Stomach (tissue), 9 donors: Measurements from ENCODE around the gene R3HDM4. TPM values are rescaled to one million over a fixed set of nuclear protein-coding genes. Genes with fewer than 3 reads are reported as not detected.

Experiments used
- DNase-seq, 2 donors: peaks; one replicate each; pipeline versions ENCODE4 v3.0.0 to v3.0.0-alpha.2; 2013 to 2019
- H3K27ac ChIP-seq, 5 donors: fragments of 200-600 bp in 4 of 5; sonication (generic) in 4 of 5; one replicate each; pipeline ENCODE4 v1.5.1; 2013 to 2019; ENCODE audit warnings: mild to moderate bottlenecking in 1 of 5, moderate library complexity in 1 of 5
- H3K27me3 ChIP-seq, 3 donors: fragments of 200-600 bp; sonication (generic); one replicate each; pipeline ENCODE4 v1.5.1; 2017 to 2019; ENCODE audit warnings: mixed run types in 1 of 3
- H3K36me3 ChIP-seq, 4 donors: fragments of 200-600 bp; sonication (generic); 1 replicate in 3 of 4; 2 replicates in 1 of 4; pipeline ENCODE4 v1.5.1; 2016 to 2019
- H3K4me1 ChIP-seq, 4 donors: fragments of 200-600 bp; sonication (generic); one replicate each; pipeline ENCODE4 v1.5.1; 2016 to 2019
- H3K4me3 ChIP-seq, 4 donors: fragments of 200-600 bp; sonication (generic) in 3 of 4; one replicate each; pipeline ENCODE4 v1.5.1; 2016 to 2019; ENCODE audit warnings: mild to moderate bottlenecking in 1 of 4
- H3K9me3 ChIP-seq, 4 donors: fragments of 200-600 bp; sonication (generic); one replicate each; pipeline ENCODE4 v1.5.1; 2016 to 2019
- EP300 ChIP-seq: sonication (generic); formaldehyde crosslinking; IDR thresholded peaks from one replicate; pipeline ENCODE4 v1.6.1; 2017; ENCODE audit warnings: antibody characterized with exemption
- POLR2A ChIP-seq, 4 donors: fragments of 450-650 bp; IDR thresholded peaks; one replicate each; pipeline ENCODE4 v1.6.1; 2016; ENCODE audit warnings: antibody characterized with exemption in 4 of 4, control low read depth in 2 of 4, mild to moderate bottlenecking in 1 of 4, moderate library complexity in 1 of 4
- POLR2AphosphoS5 ChIP-seq, 3 donors: sonication (generic); formaldehyde crosslinking; IDR thresholded peaks; one replicate each; pipeline ENCODE4 v1.6.1; 2016; ENCODE audit warnings: antibody characterized with exemption in 3 of 3
- WGBS, 5 donors: extraction: QIAGEN DNeasy Blood & Tissue Kit in 3 of 5; methylation state at CpG; one replicate each; pipeline versions ENCODE4 v1.1.5 to v1.1.7; 2013 to 2018; 5-methylcytosine and 5-hydroxymethylcytosine counted together
- intact Hi-C: fragments of 100-400 bp; cut with DNase I; formaldehyde crosslinking; loops from one replicate; pipeline ENCODE4 v1.15.1; 2023; ENCODE audit warnings: low total_unique reads
- polyA plus RNA-seq, 3 donors: library from polyadenylated mRNA; stranded (reverse); fragments of 200-250 nt; gene quantifications; one replicate each; pipeline ENCODE4 v1.2.3, GENCODE V29; 2013
- total RNA-seq, 5 donors: library from RNA; depleted of rRNA; stranded (reverse); fragments of >200 nt; gene quantifications; one replicate each; pipeline versions ENCODE4 v1.1.0 to v1.2.3, GENCODE V29; 2014 to 2016
- TF ChIP-seq, protein P1 (sequence below), 7 experiments: fragments of 450-650 bp in 4 of 7; fragments of 200-600 bp in 3 of 7; sonication (generic) in 3 of 7; IDR thresholded peaks; one replicate each; pipeline ENCODE4 v1.5.1; 2016 to 2019; ENCODE audit warnings: antibody characterized with exemption in 7 of 7, control low read depth in 2 of 7, mild to moderate bottlenecking in 1 of 7
- donor health status: healthy with polysubstance abuse.
- donor health status: Bipolar disorder and iron deficiency.
- donor health status: healthy.

R3HDM4 gene
- total and polyA plus RNA-seq, 8 donors, result 5.8 to 63.8 (median 48.4) TPM

DNA sequence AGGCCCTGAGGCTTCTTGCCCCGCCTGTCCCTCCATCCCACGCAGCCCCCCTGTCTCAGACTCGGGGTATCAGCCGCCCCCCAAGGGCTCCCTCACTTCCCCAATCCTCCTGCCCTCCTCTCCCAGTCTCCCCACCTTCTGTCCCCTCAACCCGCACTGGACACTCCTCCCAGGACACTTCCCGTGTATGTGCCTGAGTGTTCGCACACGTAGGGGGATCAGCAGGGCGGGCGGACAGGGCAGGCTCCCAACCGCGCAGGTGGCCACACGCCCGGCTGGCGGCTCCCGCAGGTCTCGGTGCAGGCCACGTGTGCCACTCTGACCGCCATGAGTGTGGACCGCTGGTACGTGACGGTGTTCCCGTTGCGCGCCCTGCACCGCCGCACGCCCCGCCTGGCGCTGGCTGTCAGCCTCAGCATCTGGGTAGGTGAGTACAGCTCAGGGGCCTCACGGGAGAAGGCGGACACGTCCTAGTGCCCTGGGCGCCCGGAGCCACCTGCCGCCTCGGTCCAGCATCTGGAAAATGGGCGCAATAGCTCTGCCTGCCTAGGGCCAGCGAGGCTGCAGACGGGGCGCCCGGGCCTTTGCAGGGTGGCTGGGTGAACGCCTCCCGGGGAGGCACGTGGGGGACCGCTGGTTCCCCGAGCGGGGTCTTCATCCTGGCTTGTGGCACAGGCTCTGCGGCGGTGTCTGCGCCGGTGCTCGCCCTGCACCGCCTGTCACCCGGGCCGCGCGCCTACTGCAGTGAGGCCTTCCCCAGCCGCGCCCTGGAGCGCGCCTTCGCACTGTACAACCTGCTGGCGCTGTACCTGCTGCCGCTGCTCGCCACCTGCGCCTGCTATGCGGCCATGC lies 6.4 kb upstream of the R3HDM4 start:
- no peaks in the 10 kb centered on the region for H3K9me3 ChIP-seq
- peaks cover 33 to 64% (median 56%) of the 10 kb centered on the region in 4 donors for H3K4me1 ChIP-seq
- peaks cover 26 to 57% (median 53%) of the 10 kb centered on the region in 3 donors for H3K27me3 ChIP-seq
- WGBS, 5 donors, result 2 to 4% (median 3%) methylated on average over 6 to 68 of the region's 68 CpGs
- intact Hi-C loops, result loop anchor here (5.0 kb wide), 3 partner anchors 52 to 152 kb away; partner anchors contain the start of gene WDR18
- H3K36me3 ChIP-seq, result no peaks in the 10 kb centered on the region
- H3K4me3 ChIP-seq, result peak overlapping the region; percentile 19 to 42 (median 30)
- DNase-seq, result peak in 1 of 2 donors; percentile 76
- no peak overlapping the region for H3K27ac ChIP-seq
- no peak for TF ChIP-seq EP300
- TF ChIP-seq POLR2A (IDR thresholded peaks at IDR 0.05), result no peak
- TF ChIP-seq, protein P1, sequence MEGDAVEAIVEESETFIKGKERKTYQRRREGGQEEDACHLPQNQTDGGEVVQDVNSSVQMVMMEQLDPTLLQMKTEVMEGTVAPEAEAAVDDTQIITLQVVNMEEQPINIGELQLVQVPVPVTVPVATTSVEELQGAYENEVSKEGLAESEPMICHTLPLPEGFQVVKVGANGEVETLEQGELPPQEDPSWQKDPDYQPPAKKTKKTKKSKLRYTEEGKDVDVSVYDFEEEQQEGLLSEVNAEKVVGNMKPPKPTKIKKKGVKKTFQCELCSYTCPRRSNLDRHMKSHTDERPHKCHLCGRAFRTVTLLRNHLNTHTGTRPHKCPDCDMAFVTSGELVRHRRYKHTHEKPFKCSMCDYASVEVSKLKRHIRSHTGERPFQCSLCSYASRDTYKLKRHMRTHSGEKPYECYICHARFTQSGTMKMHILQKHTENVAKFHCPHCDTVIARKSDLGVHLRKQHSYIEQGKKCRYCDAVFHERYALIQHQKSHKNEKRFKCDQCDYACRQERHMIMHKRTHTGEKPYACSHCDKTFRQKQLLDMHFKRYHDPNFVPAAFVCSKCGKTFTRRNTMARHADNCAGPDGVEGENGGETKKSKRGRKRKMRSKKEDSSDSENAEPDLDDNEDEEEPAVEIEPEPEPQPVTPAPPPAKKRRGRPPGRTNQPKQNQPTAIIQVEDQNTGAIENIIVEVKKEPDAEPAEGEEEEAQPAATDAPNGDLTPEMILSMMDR (IDR thresholded peaks at IDR 0.05), result no peak
- no peak for TF ChIP-seq POLR2AphosphoS5 (IDR thresholded peaks at IDR 0.05)

DNA sequence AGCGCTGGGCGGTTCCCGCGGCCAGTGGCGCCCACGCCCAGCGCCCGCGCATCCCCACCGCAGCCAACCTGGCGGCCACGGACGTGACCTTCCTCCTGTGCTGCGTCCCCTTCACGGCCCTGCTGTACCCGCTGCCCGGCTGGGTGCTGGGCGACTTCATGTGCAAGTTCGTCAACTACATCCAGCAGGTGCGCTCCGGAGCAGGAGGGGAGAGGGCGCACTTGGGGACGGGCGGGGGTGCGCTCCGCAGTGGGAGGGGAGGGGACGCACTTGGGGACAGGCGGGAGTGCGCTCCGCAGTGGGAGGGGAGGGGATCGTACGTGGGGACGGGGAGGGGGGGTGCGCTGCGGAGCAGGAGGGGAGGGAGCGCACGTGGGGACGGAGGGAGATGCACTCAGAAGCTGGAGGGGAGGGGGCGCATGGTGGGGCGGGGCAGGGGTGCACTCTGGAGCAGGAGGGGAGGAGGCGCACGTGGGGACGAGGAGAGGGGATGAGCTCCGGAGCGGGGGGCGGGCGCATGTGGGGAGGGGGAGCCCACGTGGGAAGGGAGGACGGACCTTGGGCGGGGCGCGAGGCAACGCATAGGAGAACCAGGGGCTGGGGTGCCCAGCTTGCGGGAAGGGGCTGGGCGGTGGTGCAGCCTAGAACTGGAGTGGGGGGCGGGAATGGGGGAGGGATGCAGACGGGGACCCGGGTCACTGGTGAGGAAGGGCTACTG lies 5.6 kb upstream of the R3HDM4 start:
- Histone ChIP-seq H3K27me3 (peaks cover 26 to 57% (median 53%) of the 10 kb centered on the region in 3 donors), H3K36me3 (no peaks in the 10 kb centered on the region), H3K9me3 (no peaks in the 10 kb centered on the region), H3K4me1 (peaks cover 35 to 63% (median 56%) of the 10 kb centered on the region in 4 donors), H3K27ac (no peak overlapping the region), H3K4me3 (peak overlapping the region in 1 of 4 donors; percentile 50)
- TF ChIP-seq EP300 (no peak), POLR2A (IDR thresholded peaks at IDR 0.05) (no peak), POLR2AphosphoS5 (IDR thresholded peaks at IDR 0.05) (no peak)
- TF ChIP-seq, protein P1 (IDR thresholded peaks at IDR 0.05), result no peak
- intact Hi-C loops, result loop anchor here (5.0 kb wide), 2 partner anchors 51 to 151 kb away; no protein-coding TSS in a partner anchor
- DNase-seq, result peak in 1 of 2 donors; percentile 59
- 1 to 5% (median 3%) methylated on average over 10 to 58 of the region's 58 CpGs for WGBS, 5 donors

GRCh38 chr19:918152-918437 lies 5.1 kb upstream of the R3HDM4 start:
- Histone ChIP-seq H3K4me1 (peaks cover 36 to 65% (median 58%) of the 10 kb centered on the region in 4 donors), H3K27me3 (peaks cover 26 to 57% (median 53%) of the 10 kb centered on the region in 3 donors), H3K4me3 (peak overlapping the region in 2 of 4 donors; percentile 40 to 50), H3K36me3 (no peaks in the 10 kb centered on the region), H3K27ac (no peak overlapping the region), H3K9me3 (no peaks in the 10 kb centered on the region)
- 0 to 11% (median 3%) methylated on average over 5 to 12 of the region's 12 CpGs for WGBS, 5 donors
- no peak for DNase-seq
- TF ChIP-seq, protein P1 (IDR thresholded peaks at IDR 0.05), result no peak
- TF ChIP-seq POLR2A (IDR thresholded peaks at IDR 0.05) (no peak), POLR2AphosphoS5 (IDR thresholded peaks at IDR 0.05) (no peak), EP300 (no peak)
- intact Hi-C loops, result loop anchor here (5.0 kb wide), 2 partner anchors 51 to 151 kb away; no protein-coding TSS in a partner anchor
